Measurements from ENCODE around the gene MCF2L2. TPM values are rescaled to one million over a fixed set of nuclear protein-coding genes. Genes with fewer than 3 reads are reported as not detected.
A peak's percentile ranks its signal among the peaks of the same experiment; 100 is the strongest.

Gene MCF2L2
- total RNA-seq, 1 donor from 2014 or later, result 0.62 TPM

DNA sequence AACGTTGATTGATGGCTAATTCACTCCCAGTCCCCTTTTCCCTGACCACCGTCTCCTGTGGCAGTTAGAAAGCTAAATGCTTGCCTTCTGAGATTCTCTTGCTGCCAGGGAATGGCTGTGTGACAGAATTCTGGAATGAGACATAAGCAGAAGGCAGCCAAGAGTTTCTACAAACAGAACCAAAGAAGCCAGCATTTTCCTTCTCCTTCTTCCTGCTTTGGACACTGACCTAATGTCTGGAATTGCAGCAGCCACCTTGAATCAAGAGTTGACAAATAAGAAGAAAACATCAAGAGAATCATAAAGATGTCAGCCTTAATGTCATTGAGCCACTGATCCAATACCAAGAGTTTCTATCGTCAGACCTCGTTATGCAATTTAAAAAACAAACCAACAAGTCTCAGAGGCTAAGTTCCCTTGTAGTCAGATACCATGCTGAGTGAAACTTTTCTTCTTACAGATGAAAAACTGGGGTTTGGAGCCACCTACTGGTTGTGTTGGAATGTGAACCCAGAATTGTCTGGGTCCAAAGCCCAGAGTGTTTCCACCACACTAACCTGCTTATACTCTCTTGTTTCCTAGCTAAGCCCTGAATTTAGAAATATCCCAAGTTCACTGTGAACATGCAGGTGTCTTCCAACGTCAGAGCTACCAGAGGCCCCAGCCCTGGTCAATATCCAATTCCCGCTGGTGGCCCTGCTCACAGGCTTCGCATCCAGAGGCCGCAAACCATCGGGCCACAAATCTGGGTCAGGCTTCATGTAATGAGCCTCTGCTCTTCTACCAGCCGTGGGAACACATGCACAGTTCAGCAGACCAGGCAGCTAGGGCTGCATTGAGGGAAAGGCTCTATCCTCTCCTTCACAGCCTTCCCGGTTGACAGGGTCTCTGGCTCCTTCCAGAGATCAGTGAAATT lies 42.5 kb downstream of the MCF2L2 start:
- Histone ChIP-seq H3K4me3 (no peak overlapping the region), H3K27me3 (ENCODE audit: low read depth) (no peaks in the 10 kb centered on the region), H3K9me3 (no peaks in the 10 kb centered on the region), H3K27ac (no peak overlapping the region), H3K4me1 (peaks cover 7% of the 10 kb centered on the region), H3K36me3 (no peaks in the 10 kb centered on the region)
- no peak for DNase-seq
- peak; percentile 77 to 83 for ATAC-seq
- TF ChIP-seq, protein P1, sequence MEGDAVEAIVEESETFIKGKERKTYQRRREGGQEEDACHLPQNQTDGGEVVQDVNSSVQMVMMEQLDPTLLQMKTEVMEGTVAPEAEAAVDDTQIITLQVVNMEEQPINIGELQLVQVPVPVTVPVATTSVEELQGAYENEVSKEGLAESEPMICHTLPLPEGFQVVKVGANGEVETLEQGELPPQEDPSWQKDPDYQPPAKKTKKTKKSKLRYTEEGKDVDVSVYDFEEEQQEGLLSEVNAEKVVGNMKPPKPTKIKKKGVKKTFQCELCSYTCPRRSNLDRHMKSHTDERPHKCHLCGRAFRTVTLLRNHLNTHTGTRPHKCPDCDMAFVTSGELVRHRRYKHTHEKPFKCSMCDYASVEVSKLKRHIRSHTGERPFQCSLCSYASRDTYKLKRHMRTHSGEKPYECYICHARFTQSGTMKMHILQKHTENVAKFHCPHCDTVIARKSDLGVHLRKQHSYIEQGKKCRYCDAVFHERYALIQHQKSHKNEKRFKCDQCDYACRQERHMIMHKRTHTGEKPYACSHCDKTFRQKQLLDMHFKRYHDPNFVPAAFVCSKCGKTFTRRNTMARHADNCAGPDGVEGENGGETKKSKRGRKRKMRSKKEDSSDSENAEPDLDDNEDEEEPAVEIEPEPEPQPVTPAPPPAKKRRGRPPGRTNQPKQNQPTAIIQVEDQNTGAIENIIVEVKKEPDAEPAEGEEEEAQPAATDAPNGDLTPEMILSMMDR (IDR thresholded peaks at IDR 0.05), result peak; percentile 79
- intact Hi-C loops (cut with DNase I), result loop anchor here (5.0 kb wide), 1 partner anchor 264 kb away; no protein-coding TSS in a partner anchor

DNA sequence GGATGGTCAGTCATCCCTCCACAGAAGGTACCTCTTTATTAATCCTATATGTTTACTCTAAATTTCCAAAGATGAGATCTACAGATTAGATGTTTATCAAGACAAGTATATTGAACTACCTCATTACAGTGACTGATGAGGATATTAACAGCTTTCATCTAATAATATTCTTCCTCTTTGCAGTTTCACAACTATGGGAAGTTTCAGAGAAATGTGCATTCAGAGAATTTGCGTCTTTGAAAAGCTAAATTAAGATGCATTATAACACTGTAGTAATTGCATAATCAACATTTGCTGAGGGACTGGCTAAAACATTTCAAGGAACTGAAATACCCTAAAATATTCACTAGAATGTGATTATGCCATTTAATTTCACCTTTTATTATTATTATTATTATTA lies 46.7 kb downstream of the MCF2L2 start:
- Histone ChIP-seq H3K4me3 (no peak overlapping the region), H3K27me3 (ENCODE audit: low read depth) (no peaks in the 10 kb centered on the region), H3K9me3 (no peaks in the 10 kb centered on the region), H3K4me1 (peaks cover 14% of the 10 kb centered on the region), H3K27ac (no peak overlapping the region), H3K36me3 (no peaks in the 10 kb centered on the region)
- intact Hi-C loops (cut with DNase I), result loop anchor here (5.0 kb wide), 1 partner anchor 194 kb away; no protein-coding TSS in a partner anchor
- ATAC-seq, result peak in 1 of 2 donors; percentile 36
- TF ChIP-seq, protein P1 (IDR thresholded peaks at IDR 0.05), result no peak
- no peak for DNase-seq

DNA sequence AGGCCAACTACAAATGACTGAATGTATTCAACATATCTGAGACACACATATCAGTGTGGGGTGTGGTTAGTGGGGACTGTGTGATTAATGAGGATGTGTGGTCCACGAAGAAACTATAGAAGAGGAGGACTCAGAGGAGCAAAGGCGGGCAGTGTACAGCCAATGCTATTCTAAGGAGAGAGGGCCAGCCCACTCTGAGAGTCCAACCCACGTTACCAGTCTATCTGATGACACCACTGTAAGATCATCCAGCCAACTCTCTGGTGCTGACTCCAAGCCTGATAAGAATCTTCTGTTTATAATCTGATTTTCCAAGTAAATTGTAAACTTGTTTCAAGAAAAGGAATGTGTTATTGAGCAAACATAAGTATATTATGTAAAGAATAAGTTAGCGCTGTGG lies 47.2 kb downstream of the MCF2L2 start:
- Histone ChIP-seq H3K27me3 (ENCODE audit: low read depth) (no peaks in the 10 kb centered on the region), H3K9me3 (no peaks in the 10 kb centered on the region), H3K4me3 (no peak overlapping the region), H3K4me1 (peaks cover 14% of the 10 kb centered on the region), H3K27ac (peak overlapping the region; percentile 38), H3K36me3 (no peaks in the 10 kb centered on the region)
- TF ChIP-seq, protein P1 (IDR thresholded peaks at IDR 0.05), result no peak
- ATAC-seq (peak; percentile 74 to 85), DNase-seq (no peak)
- intact Hi-C loops (cut with DNase I), result loop anchor here (5.0 kb wide), 1 partner anchor 194 kb away; no protein-coding TSS in a partner anchor

DNA sequence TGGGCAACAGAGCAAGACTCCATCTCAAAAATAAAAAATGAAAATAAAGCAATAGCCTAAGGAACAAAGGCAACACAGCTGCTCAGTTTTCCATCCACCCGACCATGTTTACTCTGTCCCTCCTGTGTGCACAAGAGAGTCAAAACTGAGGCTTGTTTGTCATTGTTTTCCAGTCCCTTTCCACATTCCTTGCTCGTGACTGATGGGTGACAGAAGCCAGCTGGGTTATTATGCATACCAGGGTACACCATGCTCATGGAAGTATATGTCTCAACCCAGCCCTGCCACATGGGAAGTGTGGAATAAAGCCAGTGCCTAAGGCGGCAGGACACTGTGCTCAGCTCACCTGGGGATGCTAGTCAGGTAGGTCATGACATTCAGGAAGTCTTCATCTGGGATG lies 49.5 kb downstream of the MCF2L2 start:
- no peaks in the 10 kb centered on the region for H3K36me3 ChIP-seq
- no peak for DNase-seq
- no peak overlapping the region for H3K27ac ChIP-seq
- TF ChIP-seq, protein P1 (IDR thresholded peaks at IDR 0.05), result no peak
- no peaks in the 10 kb centered on the region for H3K27me3 ChIP-seq (ENCODE audit: low read depth)
- intact Hi-C loops (cut with DNase I), result no loop called here
- no peak for ATAC-seq
- no peak overlapping the region for H3K4me3 ChIP-seq
- H3K9me3 ChIP-seq, result no peaks in the 10 kb centered on the region
- H3K4me1 ChIP-seq, result peaks cover 12% of the 10 kb centered on the region

DNA sequence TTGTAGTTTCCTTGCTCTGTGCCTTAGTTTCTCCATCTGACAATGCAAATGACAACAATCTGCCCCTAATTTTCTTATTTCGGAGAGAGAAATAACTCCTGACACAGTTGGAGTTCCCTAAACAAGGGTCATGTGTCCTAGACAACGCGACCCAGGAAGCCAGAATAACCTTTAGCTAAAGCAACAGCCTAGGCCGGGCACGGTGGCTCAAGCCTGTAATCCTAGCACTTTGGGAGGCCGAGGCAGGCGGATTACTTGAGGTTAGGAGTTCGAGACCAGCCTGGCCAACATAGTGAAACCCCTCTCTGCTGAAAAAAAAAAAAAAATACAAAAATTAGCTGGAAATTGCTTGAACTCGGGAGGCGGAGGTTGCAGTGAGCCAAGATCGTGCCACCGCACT lies 49.9 kb downstream of the MCF2L2 start:
- no peak overlapping the region for H3K27ac ChIP-seq
- no peaks in the 10 kb centered on the region for H3K9me3 ChIP-seq
- H3K4me1 ChIP-seq, result peaks cover 12% of the 10 kb centered on the region
- no peak overlapping the region for H3K4me3 ChIP-seq
- H3K27me3 ChIP-seq (ENCODE audit: low read depth), result no peaks in the 10 kb centered on the region
- TF ChIP-seq, protein P1 (IDR thresholded peaks at IDR 0.05), result no peak
- H3K36me3 ChIP-seq, result no peaks in the 10 kb centered on the region
- intact Hi-C loops (cut with DNase I), result no loop called here
- DNase-seq (peak; percentile 58), ATAC-seq (no peak)
